ENCODE data around the gene COL25A1.

COL25A1 gene

DNA sequence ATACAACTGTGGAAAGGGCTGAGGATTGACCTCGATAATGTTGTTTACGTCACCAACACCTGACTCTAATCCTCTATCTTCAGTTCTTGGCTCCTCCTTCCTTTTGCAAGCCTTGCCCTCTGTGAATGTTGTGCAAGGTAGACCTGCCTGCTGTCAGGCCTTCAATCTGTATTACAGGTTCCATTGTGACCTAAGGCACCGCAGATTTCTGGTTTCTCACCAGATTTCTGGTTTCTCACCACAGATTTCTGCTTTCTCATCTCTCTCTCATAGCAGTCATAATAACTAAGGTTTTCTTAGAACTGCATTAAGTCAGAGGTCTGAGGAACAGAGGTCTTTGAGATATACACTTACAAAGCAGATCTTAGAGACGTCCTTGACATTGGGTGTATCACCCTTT, 488.1 kb downstream of the COL25A1 start:
- DNase-seq (ENCODE audit: low spot score): no peak

DNA sequence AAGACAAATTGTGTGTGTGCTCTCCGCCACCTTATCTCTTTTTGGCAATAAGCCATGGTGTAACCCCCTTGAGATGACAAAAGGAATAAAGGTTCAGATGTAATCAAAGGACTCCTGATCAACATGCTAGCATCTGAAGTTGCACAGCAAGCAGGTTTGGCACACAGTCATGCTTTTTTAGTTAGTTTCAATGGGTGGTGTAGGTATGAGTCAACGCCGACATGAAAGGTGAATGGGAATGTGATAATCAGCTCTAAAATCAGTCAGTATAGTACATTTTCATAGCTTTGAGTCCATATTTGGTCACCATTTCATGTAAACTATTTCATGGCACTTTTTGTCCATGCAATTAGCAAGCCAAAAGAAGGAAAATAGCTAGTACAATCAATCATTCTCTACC, 489.2 kb downstream of the COL25A1 start:
- no peak for DNase-seq (ENCODE audit: low spot score)

DNA sequence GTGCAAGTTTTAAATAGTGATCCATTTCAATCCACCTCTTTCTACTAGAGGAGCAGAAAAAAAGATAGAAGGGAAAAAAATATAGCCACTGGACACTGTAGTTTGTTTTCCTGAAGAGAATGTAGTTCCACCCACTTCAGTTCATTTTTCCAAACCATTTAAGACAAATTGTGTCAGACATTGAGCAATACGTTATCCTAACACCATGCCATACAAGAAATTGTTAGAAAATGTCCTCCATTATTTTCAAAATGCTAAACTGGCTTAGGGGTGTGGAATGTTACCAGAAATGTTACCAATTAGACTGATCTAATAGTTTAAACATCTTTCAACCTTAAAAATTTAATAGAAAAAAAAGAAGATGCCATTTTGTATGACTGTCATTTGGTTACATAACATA, 491.0 kb downstream of the COL25A1 start:
- no peak for DNase-seq (ENCODE audit: low spot score)

DNA sequence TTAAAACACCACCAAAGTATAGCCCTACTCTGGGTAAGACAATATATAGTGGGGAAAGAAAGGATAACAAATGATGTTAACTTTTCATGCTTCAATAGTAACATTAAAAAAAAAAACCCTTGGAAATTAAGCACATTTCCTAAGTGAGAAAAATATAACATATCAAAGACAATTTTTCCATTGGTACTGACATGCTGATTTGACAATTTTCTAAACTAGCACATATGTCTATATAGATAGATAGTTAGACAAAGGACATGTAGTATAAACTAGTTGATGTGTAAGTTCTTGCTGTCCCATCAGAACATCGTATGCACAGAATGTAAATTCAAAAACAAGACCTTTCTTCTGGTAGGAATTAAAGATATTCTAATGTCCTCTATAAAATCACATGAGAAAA, 492.4 kb downstream of the COL25A1 start:
- no peak for DNase-seq (ENCODE audit: low spot score)

DNA sequence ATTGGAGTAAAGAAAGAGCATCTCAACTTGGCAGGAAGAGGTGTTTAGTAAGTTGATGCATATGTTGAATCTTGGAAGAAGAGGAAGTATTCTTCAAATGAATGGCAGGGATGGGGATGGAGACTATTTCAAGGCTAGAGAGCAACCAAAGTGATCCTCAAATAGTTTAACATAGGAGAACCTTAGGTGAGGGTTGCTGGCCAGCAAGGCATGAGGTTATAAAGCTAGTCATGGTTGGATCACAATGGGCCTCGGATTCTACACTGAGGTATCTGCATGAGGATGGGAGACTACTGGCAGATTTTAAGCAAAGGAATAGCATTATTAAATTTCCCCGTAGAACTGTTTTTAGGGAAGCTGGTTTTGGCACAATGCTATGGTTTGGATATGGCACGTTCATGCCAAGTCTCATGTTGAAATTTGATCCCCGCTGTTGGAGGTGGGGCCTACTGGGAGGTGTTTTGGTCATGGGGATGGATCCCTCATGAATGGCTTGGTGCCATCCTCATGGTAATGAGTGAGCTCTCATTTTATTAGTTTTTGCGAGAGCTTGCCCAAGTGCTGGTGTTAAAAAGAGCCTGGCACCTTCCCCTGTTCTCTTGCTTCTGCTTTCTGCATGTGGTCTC, 497.7 kb downstream of the COL25A1 start:
- no peak for DNase-seq (ENCODE audit: low spot score)

DNA sequence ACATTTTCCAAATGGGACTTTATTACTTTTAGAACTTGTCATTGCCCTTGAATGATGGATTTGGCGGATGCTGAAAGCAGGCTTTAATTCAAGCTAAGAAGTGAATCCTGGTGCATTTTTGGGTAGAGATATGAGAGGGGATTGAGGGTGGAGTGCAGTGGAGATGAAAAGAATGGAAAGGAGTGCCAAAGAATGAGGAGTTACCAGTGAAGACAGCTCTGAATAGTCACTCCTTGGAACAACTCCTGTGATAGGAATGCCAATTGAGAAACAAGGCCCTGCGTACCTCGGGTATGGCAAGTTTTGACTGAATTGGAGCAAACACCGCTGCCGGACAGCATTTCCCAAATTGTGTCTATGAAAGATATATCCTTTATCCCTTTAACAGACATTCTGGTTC, 503.2 kb downstream of the COL25A1 start:
- DNase-seq (ENCODE audit: low spot score): no peak

DNA sequence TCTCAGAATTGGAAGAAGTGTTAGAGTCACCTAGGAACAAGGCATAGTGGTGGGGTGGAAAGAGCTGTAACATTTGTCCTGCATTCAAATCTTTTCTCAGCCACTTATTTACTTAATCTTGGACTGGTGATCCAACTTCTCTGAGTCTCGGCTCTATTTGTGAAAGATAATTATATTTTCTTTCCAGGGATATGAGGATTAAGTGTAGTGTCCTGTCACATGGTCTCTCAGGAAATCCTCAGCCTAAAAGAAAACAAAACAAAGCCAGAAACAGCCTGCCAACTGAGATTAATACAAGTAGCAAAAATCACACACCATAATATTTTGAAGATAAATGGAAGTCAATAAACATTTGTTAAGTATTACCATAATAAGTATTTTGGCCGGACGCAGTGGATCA, 506.3 kb downstream of the COL25A1 start:
- DNase-seq (ENCODE audit: low spot score): no peak

DNA sequence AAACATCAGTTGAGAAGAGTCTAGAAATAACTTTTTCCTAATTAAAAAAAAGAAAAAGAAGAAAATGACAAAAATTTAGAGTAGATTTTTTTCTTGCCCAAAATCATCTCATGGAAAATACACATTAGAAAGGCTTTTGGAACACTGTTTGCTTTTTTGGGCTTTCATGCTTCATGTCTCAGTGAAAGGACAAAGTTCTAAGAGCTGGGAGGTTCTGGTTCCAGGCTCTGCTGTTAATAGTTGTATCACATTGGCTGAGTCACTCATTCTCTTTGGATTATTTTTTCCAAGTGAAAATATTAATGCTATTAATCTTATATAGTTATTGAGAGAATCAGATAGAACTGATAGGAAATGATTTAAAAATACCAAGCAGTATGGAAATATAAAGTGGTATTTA, 506.7 kb downstream of the COL25A1 start:
- DNase-seq (ENCODE audit: low spot score): no peak

DNA sequence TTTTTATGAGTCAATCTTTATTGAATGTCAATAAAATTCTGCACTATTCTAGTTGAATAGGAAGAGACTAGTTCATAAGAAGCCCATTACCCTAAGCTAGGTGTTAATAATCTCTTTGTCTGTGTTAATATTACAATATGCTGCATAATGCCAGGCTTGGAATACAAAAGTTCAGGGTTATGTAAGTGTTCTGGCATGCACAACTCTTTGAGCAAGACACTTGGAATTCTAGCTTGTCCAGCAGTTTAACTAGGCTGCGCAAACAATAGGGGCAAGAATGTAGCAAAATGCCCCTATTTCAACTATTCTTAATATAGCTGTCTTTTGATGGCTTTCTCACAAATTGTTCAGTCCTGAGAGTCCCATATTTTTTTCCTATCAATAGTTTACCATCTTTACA, 508.3 kb downstream of the COL25A1 start:
- DNase-seq (ENCODE audit: low spot score): no peak

DNA sequence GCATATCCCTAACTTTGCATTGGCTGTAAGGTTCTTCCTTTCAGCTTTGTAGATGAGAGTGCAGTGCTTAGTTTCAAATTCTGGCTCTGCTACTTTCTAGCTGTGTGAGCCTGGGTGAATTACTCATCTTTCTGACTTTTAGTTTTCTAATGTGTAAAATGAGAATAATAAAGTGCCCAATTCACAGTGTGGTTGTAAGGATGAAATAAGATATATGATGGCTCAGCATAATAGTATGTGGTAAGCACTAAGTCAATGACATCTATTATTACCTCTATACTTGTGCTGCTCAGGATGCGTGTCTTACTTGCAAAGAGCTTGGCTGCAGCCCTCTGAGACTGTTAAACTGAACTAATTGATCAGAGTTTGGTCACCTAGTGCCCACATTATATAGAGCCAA, 509.0 kb downstream of the COL25A1 start:
- DNase-seq (ENCODE audit: low spot score): no peak

DNA sequence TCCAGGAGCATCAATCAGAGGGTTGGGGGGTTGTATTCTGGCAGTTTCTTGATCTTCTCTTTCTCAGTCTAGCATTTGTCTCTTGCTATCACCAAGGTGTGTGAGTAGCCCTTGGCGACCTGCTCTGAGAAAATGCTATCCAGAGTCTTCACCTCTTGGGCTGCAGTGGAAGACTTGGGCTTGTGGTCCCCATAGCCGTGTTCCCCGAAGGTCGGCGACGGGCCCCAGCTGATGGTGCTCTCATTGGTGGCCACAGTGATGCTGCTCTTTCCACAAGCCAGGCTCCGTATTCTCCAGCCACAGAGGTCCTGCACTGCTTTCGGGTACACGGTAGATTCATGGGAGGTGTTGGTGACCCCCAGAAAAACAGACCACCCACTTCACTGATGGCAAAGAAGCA, 513.7 kb downstream of the COL25A1 start:
- DNase-seq (ENCODE audit: low spot score): no peak

DNA sequence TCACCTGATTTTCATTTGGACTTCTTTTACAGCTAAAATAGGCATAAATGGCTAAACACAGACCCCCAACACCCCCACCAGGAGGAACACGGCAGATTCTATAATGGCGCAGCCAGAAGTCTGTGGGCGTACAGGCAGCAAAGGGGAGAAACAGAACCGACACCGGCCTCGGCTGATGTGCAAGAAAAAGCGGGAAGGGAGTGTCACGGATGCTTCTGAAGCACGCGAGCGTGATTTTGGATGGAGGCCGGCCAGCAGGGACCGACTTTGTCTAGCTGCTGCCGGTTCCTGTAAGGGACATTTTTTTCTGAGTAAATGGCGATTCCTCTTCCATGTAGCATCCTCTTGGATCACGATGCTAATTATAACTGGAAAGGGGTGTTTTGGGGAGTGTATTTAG, 514.7 kb downstream of the COL25A1 start:
- no peak for DNase-seq (ENCODE audit: low spot score)

DNA sequence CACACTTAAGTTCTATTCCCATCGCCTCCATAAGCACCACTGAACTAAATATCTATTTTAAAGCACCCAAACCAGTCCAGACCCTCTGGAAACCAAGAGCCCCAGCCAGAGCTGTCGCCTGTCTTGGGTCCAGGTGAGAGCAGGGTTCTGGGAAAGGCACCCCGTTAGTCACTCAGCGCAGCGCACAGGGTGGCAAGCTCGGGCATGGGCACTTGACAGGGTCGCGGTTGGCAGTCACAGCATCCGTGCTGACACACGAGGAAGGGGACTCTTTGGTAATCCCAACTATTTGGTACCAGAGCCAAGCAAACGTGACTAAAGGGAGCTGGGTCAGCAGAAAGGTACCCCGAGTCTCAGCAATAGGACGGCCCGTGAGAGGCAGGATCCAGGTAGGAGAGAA, 515.4 kb downstream of the COL25A1 start:
- no peak for DNase-seq (ENCODE audit: low spot score)

DNA sequence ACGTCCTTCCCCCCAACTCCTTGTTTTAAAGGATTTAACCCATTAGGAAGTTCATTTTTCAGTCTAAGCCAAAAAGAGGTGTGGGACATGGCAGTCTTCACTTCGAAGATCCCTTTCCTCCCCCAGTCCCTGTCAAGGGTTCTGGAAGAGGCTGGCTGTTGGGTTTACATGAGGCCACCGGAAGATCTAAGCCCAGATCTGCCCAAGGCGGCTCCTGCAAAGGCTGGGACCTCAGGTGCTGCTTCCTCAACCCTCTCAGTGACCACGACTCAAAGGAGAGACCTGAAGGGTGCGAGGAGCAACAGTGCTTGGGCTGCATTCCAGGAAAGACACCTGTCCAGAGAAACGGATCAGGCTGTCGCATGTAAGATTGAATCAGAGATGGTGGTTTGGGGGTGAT, 516.1 kb downstream of the COL25A1 start:
- no peak for DNase-seq (ENCODE audit: low spot score)

DNA sequence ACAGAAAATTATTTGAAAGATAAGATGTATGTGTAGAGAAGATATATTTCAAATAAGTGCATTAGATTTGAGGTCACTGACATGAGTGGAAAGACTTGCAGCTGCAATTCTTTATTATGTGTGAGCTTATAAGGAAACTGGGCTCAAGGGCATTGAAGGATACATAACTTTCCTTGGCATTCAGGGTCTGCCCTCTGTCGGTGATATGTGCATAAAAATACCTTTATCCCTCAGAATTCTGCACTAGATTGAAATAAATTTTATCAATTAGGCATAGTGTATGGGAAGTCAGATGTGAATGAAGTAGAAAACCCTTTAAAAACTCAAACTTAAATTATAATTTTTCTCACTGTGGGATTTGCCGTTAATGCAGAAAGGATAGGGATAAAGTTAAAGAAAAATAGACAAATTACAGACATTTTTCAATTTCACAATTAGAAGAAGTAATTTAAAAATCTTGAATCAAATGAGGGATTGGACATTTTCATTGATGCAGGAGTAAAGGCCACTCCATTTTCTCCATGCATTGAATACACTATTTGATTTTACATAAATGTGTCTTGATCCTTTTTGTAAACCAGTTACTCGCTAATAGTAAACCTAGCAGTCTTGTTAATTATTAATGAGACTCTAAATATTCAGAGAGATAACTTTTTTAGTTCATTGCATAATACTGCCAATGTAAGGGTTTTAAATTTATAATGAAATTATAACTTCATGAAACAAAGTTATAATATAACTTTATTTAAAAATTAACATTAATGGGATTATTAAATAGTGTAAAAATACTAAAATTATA, 518.6 kb downstream of the COL25A1 start:
- DNase-seq (ENCODE audit: low spot score): no peak

DNA sequence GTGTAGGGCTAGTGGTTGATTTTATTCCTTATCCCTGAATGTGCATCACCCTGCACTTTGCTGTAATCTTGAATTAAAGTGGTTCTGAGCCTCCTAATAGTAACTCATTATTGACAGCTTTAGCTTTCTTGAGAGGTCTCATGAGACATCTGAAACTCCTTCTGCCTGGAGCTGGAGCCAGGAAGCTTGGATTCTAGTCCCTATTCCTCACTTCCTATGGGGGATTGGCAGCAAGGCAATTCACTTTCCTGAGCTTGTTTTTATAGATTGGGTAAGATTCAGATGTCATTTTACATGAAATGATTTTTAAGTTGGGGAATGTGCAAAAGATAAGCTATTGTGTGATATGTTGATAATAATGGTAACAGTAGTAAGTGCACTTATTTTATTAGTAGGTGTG, 522.5 kb downstream of the COL25A1 start:
- no peak for DNase-seq (ENCODE audit: low spot score)

DNA sequence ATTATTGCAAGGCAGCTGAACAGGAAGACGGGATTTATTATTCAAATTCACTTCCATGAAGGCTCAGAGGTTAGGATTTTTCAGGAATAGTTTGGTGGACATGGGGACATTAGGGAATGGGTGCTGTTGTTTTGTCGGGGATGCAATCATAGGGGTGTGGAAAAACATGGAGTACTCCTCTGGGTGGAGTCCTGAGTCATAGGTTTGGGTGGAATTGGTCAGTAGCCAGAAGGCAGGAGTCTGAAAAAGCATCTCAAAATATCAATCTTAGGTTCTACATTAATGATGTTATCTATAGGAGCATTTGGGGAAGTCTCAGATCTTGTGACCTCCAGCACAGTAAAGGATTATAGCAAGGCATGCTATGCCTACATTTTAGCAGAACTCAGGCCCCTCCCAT, 525.1 kb downstream of the COL25A1 start:
- DNase-seq (ENCODE audit: low spot score): no peak

DNA sequence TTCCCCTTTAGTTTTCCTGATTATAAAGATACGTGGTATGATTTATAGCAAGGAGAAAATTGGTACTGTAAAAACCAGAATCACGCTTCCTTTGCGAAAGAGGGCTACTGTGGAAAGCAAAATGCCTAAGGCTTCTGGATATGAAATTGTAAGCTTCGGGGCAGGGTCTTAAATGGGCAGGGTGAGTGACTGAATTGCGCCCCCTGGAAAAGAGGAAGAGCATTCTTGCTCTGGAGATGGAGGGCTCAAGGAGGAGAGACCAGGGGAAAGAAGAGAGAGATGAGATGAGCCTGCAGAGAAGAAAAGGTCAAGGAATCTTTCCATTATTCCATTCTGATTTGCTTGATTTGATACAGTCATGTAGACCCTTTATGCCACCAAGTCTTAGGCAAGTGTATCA, 526.5 kb downstream of the COL25A1 start:
- no peak for DNase-seq (ENCODE audit: low spot score)

DNA sequence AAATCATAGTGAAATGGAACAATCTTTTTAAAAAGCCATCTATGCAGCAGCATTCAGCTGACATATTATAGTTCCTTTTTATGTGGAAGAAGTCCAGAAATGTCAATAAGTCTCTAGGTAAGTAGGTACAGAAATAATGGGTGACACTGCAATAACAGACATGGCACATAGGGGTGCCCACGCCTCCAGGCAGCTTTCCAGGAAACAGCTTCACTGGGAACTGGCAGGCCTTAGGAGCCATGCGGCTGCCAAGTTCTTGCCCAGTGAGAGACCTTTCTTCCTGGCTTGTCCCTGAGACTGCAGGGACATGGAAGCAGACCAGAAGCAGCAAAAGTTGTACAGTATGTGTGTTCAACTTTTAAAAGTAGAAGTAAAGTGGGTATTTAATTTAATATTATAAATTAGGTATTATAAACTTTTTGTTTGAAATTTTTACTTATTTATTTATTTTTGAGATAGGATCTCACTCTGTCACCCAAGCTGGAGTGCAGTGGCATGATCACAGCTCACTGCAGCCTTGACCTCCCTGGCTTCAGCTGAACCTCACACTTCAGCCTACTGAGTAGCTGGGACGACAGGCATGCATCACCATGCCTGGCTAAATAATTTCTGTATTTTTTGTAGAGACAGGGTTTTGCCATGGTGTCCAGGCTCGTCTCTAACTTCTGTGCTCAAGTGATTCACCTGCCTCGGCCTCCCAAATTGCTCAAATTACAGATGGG, 527.5 kb downstream of the COL25A1 start:
- DNase-seq (ENCODE audit: low spot score): no peak

DNA sequence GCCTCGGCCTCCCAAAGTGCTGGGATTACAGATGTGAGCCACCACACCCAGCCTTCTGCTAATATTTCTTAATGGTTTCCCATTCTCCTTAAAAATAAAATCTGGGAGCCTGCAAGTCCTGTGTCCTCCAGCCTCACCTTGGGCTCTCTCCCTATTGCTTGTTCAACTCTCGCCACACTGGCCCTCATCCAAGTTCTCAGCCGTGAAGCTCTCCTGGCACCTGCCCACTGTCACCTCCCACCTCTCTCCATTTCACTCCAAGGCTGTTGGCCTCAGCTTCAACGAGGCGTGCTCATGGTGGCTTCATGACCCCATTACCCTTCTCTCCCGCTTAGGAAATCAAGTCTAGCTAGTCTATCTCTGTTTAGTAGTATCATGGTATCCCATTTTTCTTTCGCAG, 530.1 kb downstream of the COL25A1 start:
- DNase-seq (ENCODE audit: low spot score): no peak

DNA sequence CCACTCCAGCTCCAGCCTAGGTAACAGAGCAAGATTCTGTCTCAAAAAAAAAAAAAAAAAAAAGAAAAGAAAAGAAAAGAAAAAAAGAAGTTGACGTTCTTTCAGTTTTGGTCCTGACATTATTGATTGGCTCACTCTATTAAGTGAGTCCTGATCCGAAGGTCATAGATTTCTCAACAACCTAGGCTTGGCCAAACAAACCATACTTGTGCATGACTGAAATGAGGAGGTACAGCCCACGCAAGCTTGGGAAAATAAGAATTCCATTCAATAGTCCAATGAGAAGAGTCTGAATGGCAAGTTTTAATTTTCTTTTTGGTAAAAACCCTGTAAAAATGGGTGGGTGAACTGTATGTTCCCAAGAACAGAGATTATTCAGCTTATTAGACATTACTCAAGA, 536.4 kb downstream of the COL25A1 start:
- DNase-seq (ENCODE audit: low spot score): no peak

DNA sequence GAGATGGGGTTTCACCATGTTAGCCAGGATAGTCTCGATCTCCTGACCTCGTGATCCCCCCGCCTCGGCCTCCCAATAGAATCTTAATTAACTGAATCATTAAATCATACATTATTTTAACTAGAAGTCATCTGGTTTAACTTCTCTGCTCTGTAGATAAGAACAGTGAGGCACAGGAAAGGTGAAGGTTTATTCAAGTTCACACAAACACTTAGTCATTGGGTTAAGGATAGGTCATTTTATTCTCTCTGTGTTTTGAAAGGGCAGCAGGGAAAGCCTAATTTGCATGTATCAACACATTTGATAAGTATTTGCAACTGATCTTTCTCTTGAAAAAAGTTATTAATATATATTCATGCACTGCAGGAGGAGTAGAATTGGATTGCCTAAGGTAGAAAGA, 538.5 kb downstream of the COL25A1 start:
- DNase-seq (ENCODE audit: low spot score): no peak

DNA sequence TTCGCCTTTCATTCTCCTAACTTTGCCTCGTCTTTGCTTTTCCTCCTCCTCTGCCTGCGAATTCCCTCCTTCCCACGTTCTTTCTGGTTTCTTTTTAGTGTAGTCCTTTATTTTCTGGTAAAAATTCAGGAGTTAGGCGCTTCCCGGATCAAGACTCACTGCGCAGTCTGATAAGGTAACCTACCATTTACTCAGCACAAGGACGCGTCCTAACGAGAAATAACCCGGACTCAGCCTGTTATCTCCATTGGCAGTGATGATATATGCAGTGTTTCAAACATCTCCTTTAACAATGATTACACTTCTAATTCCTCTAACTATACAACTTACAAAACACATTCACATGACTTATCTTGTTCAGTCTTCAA, 539.2 kb downstream of the COL25A1 start:
- no peak for DNase-seq (ENCODE audit: low spot score)
